B cell (primary cell): Measurements from ENCODE around the gene SELENOP. TPM values are rescaled to one million over a fixed set of nuclear protein-coding genes. Genes with fewer than 3 reads are reported as not detected.

Experiments used
- ATAC-seq: fragments of 200-7000 bp; cut with Tn5 transposase; one replicate; pipeline ENCODE4 v1.10.0; 2021; ENCODE audit warnings: low read depth, mild to moderate bottlenecking, moderate number of reproducible peaks, moderate library complexity
- CTCF ChIA-PET: fragments of 350-600 bp; sonication (Branson Sonifier 250); formaldehyde crosslinking; loops from one replicate; lab custom pipeline; 2021; ENCODE audit warnings: antibody characterized with exemption, inconsistent platforms; lab: Charles Lee
- POLR2A ChIA-PET: fragments of 350-600 bp; sonication (Branson Sonifier 250); formaldehyde crosslinking; loops from one replicate; lab custom pipeline; 2021; ENCODE audit warnings: antibody characterized with exemption; lab: Charles Lee
- DNase-seq: peaks from one replicate; pipeline ENCODE4 v3.0.0; 2013
- H2AFZ ChIP-seq: 2 replicates; pipeline ENCODE4 v1.6.1; 2012; ENCODE audit warnings: mild to moderate bottlenecking, low read depth, low read length; ENCODE audit not compliant: insufficient read depth, poor library complexity, severe bottlenecking
- H3K27ac ChIP-seq, 2 donors: 1 replicate in 1 of 2; 2 replicates in 1 of 2; pipeline ENCODE4 v1.5.1; 2012 to 2013; ENCODE audit warnings: low read length in 2 of 2, mild to moderate bottlenecking in 2 of 2, moderate library complexity in 1 of 2
- H3K27me3 ChIP-seq, 4 experiments: fragments of 200-600 bp in 1 of 4; sonication (generic) in 1 of 4; replicated peaks in 1 of 4; 1 replicate in 2 of 4; 2 replicates in 2 of 4; pipeline versions ENCODE4 v1.6.1 to v1.7.0; 2013 to 2016; ENCODE audit warnings: low read length in 3 of 4, mild to moderate bottlenecking in 2 of 4, mixed read lengths in 1 of 4, moderate library complexity in 1 of 4; ENCODE audit not compliant: insufficient read depth in 4 of 4, control insufficient read depth in 3 of 4; ENCODE audit errors: control extremely low read depth in 1 of 4
- H3K36me3 ChIP-seq, 2 experiments: replicated peaks in 1 of 2; 1 replicate in 1 of 2; 2 replicates in 1 of 2; pipeline versions ENCODE4 v1.6.1 to v1.7.1; 2013; ENCODE audit warnings: low read length in 1 of 2; ENCODE audit not compliant: insufficient read depth in 2 of 2, control insufficient read depth in 1 of 2; ENCODE audit errors: control extremely low read depth in 1 of 2, extremely low read depth in 1 of 2
- H3K4me1 ChIP-seq, 2 donors: fragments of 200-600 bp in 1 of 2; sonication (generic) in 1 of 2; 1 replicate in 1 of 2; 2 replicates in 1 of 2; pipeline versions ENCODE4 v1.5.1 to v1.6.1; 2013 to 2017; ENCODE audit warnings: low read length in 2 of 2; ENCODE audit not compliant: control insufficient read depth in 2 of 2, insufficient read depth in 2 of 2
- H3K4me2 ChIP-seq: replicated peaks from 2 replicates; pipeline ENCODE3; 2012; ENCODE audit warnings: mild to moderate bottlenecking, low read depth, low read length; ENCODE audit not compliant: poor library complexity, severe bottlenecking
- H3K4me3 ChIP-seq, 5 experiments: fragments of 200-600 bp in 1 of 5; sonication (generic) in 1 of 5; 1 replicate in 3 of 5; 2 replicates in 2 of 5; pipeline versions ENCODE4 v1.5.1 to v1.7.0; 2011 to 2016; ENCODE audit warnings: low read length in 4 of 5, mild to moderate bottlenecking in 4 of 5, low read depth in 2 of 5, control low read depth in 1 of 5, moderate library complexity in 1 of 5; ENCODE audit not compliant: insufficient read depth in 1 of 5; ENCODE audit errors: control extremely low read depth in 1 of 5, extremely low read depth in 1 of 5
- H3K79me2 ChIP-seq: fragments of 200-600 bp; sonication (generic); one replicate; pipeline ENCODE4 v1.6.0; 2016; ENCODE audit warnings: low read length; ENCODE audit not compliant: control insufficient read depth, insufficient read depth
- H3K9ac ChIP-seq: fragments of 200-600 bp; sonication (generic); 2 replicates; pipeline ENCODE4 v1.6.1; 2017; ENCODE audit warnings: mild to moderate bottlenecking, low read length, moderate library complexity
- H3K9me3 ChIP-seq, 3 donors: one replicate each; pipeline versions ENCODE4 v1.6.1 to v1.7.1; 2013; ENCODE audit warnings: low read length in 2 of 3; ENCODE audit not compliant: control insufficient read depth in 2 of 3, insufficient read depth in 1 of 3; ENCODE audit errors: control extremely low read depth in 1 of 3
- H4K20me1 ChIP-seq: 2 replicates; pipeline ENCODE4 v1.6.0; 2012; ENCODE audit warnings: mild to moderate bottlenecking, low read length; ENCODE audit not compliant: insufficient read depth, control insufficient read depth, poor library complexity, severe bottlenecking
- H3K27ac Mint-ChIP-seq: one replicate; pipeline ENCODE4 v1.8.0; 2021; ENCODE audit warnings: mixed read lengths
- H3K27me3 Mint-ChIP-seq: one replicate; pipeline ENCODE4 v1.8.0; 2021; ENCODE audit warnings: mixed read lengths
- H3K4me1 Mint-ChIP-seq: one replicate; pipeline ENCODE4 v1.8.0; 2021; ENCODE audit warnings: mixed read lengths
- H3K4me3 Mint-ChIP-seq: one replicate; pipeline ENCODE4 v1.8.0; 2021; ENCODE audit warnings: mixed read lengths
- H3K9me3 Mint-ChIP-seq: one replicate; pipeline ENCODE4 v1.8.0; 2022; ENCODE audit warnings: mixed read lengths; ENCODE audit not compliant: insufficient read depth
- CTCF ChIP-seq: fragments of 200-600 bp; IDR thresholded peaks from one replicate; pipeline ENCODE4 v1.8.0; 2022; ENCODE audit warnings: antibody characterized with exemption, mild to moderate bottlenecking
- EZH2 ChIP-seq: IDR thresholded peaks from 2 replicates; pipeline ENCODE4 v1.6.1; 2012; ENCODE audit warnings: borderline replicate concordance, low read depth, mild to moderate bottlenecking, moderate library complexity, low read length; ENCODE audit not compliant: insufficient read depth, poor library complexity, severe bottlenecking
- WGBS: methylation state at CpG from one replicate; pipeline ENCODE4 v1.1.5; 2013; ENCODE audit warnings: missing lambda C conversion rate; ENCODE audit not compliant: insufficient coverage; 5-methylcytosine and 5-hydroxymethylcytosine counted together
- intact Hi-C: fragments of 100-400 bp; cut with micrococcal nuclease; formaldehyde crosslinking; loops from one replicate; pipeline ENCODE4 v1.10.0; 2022
- polyA plus RNA-seq: library from polyadenylated mRNA; depleted of rRNA; stranded (reverse); fragments of >200 nt; gene quantifications from 2 replicates; pipeline ENCODE4 v1.2.3, GENCODE V29; 2012
- total RNA-seq, 2 donors: library from RNA; stranded (reverse); fragments of 120-200 nt in 1 of 2; gene quantifications; 1 replicate in 1 of 2; 2 replicates in 1 of 2; pipeline versions ENCODE4 v1.2.3 to v1.2.4, GENCODE V29; 2013 to 2022

SELENOP gene
- total and polyA plus RNA-seq, 2 donors (not counting 1 experiment from before 2014, with no cell fraction given), result 0.12 TPM; not detected in 1

GRCh38 chr5:42810834-42811590 lies 680 bp downstream of the SELENOP start:
- POLR2A ChIA-PET, result no interaction called here
- H3K4me3 ChIP-seq, result no peak overlapping the region
- H4K20me1 ChIP-seq, result no peaks in the 10 kb centered on the region
- H2AFZ ChIP-seq, result no peak overlapping the region
- H3K27me3 Mint-ChIP-seq, result no peaks in the 10 kb centered on the region
- H3K27me3 ChIP-seq, result no peaks in the 10 kb centered on the region
- H3K36me3 ChIP-seq, result no peaks in the 10 kb centered on the region
- no peak overlapping the region for H3K9ac ChIP-seq
- CTCF ChIA-PET, result interaction anchor here (0.7 kb wide), 1 partner anchor 27 kb away, joined by 3 read pairs; no protein-coding TSS in a partner anchor
- no peak overlapping the region for H3K4me2 ChIP-seq
- 83% methylated on average over 1 of the region's 3 CpGs for WGBS
- TF ChIP-seq EZH2 (no peak), CTCF (no peak)
- no peaks in the 10 kb centered on the region for H3K9me3 Mint-ChIP-seq
- no peak overlapping the region for H3K27ac ChIP-seq
- H3K4me3 Mint-ChIP-seq, result no peak overlapping the region
- DNase-seq, result no peak
- no peaks in the 10 kb centered on the region for H3K79me2 ChIP-seq
- intact Hi-C loops, result no loop called here
- no peaks in the 10 kb centered on the region for H3K4me1 Mint-ChIP-seq
- H3K9me3 ChIP-seq, result no peaks in the 10 kb centered on the region
- H3K4me1 ChIP-seq, result no peaks in the 10 kb centered on the region
- no peak overlapping the region for H3K27ac Mint-ChIP-seq
- no peak for ATAC-seq

- no peaks in the 10 kb centered on the region for H3K4me1 Mint-ChIP-seq
These were observed 2.6 kb downstream of the SELENOP start for GRCh38 chr5:42808888-42809611.

More at GRCh38 chr5:42808888-42809611, 2.6 kb downstream of the SELENOP start:
- no peaks in the 10 kb centered on the region for H4K20me1 ChIP-seq
- POLR2A ChIA-PET, result no interaction called here
- H3K9me3 ChIP-seq, result no peaks in the 10 kb centered on the region
- no peaks in the 10 kb centered on the region for H3K79me2 ChIP-seq
- Mint-ChIP-seq H3K27me3 (no peaks in the 10 kb centered on the region), H3K9me3 (no peaks in the 10 kb centered on the region), H3K27ac (no peak overlapping the region), H3K4me3 (no peak overlapping the region)
- DNase-seq, result no peak
- no peaks in the 10 kb centered on the region for H3K27me3 ChIP-seq
- CTCF ChIA-PET, result no interaction called here
- H3K36me3 ChIP-seq, result no peaks in the 10 kb centered on the region
- H3K4me2 ChIP-seq, result no peak overlapping the region
- intact Hi-C loops, result no loop called here
- no peak overlapping the region for H3K27ac ChIP-seq
- H2AFZ ChIP-seq, result no peak overlapping the region
- no peak overlapping the region for H3K9ac ChIP-seq
- H3K4me3 ChIP-seq, result no peak overlapping the region
- TF ChIP-seq EZH2 (no peak), CTCF (no peak)
- no peak for ATAC-seq
- WGBS, result 83% methylated on average over 2 of the region's 4 CpGs
- no peaks in the 10 kb centered on the region for H3K4me1 ChIP-seq
